HG03342 (cell line): ENCODE results near the gene PDYN.
"Not testable (repeated sequence)": the region's sequence is repeated elsewhere in the genome, so short reads cannot be mapped to it uniquely, and the experiment has no call there.

Source experiments
- ATAC-seq: cut with Tn5 transposase; IDR thresholded peaks from one replicate; pipeline ENCODE4 v1.9.1; 2021; ENCODE audit warnings: mild to moderate bottlenecking, moderate library complexity; ENCODE audit not compliant: unreplicated experiment

PDYN gene

DNA sequence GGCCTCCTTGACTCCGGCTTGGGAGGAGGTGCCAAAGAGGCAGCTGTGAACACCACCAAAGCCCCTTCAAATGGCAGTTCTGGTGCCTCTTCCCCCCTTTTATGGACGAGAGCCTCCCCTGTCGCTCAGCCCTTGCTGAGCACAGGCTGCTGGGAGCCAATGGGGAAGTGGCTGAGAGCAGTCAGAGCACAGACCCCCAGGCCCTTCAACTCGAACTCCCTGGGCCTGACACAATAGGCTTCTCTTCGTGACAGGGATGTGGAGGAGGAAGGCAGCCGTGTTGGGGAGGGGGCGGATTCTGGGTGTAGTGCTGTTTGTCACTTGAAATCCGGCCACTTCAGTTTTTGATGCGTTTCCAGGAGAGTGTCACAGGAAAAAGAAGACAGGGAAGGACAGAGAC is at the start of gene PDYN:
Gene PDYN (minus strand): TSS at position 73 of the 400 bp plus-strand sequence. CDS start 10,974 bp downstream, outside the sequence.
- no peak for ATAC-seq

DNA sequence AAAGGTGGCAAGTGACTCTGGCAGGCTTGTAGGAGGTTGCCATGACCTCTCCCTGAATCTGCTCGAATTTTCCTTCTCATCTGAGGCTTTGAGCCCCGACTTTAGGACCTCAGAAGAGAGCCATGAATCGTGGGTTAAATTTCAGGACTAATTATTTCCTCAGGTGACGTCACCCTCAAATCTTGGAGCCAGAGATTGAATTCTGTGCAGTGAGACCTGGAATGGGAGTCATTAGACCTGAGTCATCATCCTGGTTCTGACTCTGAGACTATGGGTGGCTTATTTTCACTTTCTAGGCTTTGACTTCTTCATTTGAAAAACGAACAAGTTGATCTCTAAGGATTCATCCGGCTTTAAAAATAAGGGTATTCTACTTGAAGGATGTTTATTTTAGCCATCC is 48.5 kb upstream of the PDYN start:
- no peak for ATAC-seq

DNA sequence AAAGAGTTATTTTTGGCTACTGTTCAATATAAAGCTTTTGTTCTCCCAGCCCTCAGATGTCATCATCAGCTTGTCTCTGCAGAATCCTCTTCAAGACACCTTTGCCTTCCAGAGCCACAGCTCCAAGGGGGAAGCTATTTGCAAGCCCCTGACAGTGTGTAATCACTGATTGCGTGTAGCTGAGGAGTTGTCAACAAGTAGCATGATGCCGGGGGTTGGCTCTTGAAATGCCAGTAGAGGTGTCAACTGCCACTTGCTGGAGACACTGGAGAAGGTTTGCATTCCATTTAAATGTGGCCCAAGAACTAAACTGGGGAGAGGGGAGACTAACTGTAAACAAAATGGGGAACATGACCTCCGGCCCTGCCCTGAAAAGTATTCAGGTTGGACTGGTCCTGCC is 44.3 kb upstream of the PDYN start:
- no peak for ATAC-seq

DNA sequence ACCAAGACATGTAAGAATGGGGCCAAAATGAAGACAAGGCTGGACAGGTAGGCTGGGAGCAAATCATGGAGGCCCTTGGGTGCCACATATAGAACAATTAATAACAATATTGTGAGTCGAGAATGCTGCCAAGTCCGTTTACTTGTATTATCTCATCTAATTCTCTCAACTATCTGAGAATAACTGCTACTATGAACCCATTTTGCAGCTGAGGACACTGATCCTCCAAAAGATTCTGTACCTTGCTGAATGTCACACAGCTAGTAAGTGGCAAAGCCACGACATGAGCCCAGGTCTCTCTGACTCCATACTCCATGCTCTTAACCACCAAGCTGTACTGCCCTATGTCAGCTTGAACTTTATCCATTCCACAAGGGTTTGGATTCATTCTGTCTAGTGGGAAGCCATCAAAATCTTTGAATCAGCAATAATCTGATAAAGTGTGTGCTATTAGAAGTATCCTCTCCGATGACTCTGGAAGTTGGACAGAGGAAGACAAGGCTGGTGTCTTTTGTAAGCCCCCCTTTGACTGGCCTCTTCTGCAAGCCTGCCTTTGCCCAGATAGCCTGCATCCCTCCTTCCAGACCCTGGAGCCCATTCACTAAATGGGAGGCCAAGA is 43.5 kb upstream of the PDYN start:
- ATAC-seq = no peak

DNA sequence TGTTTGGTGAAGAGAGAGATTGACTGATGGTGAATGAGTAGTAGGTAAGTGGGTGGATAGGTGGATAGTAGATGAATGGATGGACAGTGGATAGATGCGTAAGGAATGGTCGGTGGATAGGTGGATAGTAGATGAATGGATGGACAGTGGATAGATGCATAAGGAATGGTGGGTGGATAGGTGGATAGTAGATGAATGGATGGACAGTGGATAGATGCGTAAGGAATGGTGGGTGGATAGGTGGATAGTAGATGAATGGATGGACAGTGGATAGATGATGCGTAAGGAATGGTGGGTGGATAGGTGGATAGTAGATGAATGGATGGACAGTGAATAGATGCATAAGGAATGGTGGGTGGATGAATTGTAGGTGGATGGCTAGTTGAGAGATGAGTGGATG is 42.5 kb upstream of the PDYN start:
- ATAC-seq = not testable (repeated sequence)

DNA sequence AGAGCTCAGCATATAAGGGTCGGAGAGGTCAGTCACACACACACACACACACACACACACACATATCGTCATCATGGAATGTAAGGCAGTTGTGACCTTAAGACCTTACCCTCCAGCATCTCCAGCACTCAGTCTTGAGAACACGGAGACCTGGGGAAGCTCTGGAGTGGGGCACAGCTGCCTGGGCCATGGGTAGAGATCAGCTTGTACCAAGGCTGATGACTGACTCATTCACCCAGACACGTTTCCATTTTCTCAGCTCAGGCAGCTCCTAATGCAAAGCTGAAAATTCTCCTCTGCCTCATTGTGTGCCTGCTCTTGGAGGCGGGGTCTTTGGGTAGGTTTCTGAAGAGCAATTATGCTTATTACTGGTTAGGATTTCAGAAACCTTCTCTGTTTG is 38.3 kb upstream of the PDYN start:
- ATAC-seq = no peak

DNA sequence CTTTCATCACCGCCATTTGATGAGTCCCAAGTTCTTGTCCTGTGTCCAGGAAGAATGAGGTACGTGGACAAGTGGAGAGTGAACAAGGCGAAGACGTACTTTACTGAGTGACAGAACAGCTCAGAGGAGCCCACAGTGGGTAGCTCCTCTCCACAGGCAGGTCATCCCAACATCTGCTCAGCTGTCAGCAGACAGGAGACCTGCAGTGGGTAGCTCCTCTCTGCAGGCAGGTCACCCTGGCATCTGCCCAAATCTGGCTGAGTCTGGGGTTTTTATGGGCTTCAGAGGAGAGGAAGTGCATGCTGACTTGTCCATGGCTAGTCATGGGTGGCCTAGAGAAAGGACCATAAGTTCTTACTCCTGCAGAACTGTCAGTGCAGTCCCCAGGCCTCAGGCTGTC is 32.7 kb upstream of the PDYN start:
- no peak for ATAC-seq

DNA sequence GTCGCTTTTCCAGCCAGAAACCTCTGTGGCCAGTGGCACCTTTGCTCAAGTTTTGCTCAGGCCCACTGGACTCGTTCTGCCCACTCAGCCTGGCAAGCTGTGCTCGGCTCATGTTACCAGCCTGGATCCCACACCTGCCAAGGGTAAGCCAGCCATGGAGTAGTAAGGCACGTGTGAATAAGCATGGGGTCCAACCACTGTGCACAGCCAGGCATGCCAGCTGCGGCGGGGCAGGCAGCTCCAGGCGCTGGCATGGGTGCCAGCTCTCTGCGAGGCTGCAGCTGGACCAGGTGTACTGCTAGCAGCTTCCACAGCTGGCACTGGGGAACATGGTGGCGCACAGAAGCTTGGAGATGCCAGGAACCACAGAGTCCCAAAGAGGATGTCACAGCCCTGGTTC is 32.1 kb upstream of the PDYN start:
- no peak for ATAC-seq

DNA sequence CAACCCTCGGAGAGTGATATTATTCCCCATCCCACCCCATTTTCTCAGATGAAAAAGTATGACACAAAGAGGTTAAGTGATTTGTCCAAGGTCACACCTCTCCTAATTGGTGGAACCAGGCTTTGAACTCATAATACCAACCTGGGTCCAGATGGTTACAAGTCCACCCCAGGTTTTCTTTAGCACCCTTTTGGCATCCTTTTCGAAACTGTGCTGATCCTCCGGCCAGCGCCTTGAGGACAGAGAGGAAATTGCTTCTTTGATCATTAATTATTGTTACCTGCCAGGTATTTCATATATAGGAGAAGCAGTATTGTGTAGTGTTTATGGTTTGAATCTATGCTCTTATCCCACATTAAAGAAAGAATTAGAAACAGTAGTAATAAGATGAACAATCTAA is 29.3 kb upstream of the PDYN start:
- no peak for ATAC-seq

DNA sequence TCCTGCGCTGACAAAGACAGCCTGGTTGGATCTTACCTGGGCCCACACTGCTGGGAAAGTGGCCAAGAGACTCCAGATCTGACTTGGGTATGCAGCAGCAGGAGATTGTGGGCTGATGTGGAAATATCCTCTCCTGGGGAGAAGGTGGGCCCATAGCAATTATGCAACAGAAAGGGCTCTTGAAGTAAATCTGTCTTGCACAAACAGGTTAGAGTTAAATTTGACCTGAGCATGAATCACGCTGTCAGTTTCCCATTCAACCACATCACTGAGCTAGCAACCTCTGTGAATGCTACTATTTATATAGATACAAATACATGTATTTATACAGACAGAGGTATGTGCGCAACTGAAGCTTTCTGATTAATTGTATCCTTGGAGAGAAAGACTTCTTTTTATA is 28.3 kb upstream of the PDYN start:
- ATAC-seq = no peak

DNA sequence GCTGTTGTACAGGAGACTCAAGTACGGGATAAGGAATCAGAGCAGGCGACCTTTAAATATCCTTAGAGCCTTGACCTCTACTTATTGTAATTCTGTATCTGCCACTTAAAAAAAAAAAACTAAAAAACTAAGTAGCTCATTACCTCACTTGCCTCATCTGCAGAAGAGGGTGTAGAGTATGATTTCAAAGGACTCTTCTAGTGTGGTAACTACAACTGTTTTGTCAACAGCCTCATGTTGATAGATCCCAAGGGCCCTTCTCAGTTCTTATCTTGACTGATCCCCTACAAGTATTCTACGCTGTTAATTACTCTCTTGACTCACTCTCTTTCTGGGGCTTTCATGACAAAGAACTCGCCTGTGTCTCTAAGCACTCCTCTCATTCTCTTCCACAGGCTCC is 16.7 kb upstream of the PDYN start:
- no peak for ATAC-seq

DNA sequence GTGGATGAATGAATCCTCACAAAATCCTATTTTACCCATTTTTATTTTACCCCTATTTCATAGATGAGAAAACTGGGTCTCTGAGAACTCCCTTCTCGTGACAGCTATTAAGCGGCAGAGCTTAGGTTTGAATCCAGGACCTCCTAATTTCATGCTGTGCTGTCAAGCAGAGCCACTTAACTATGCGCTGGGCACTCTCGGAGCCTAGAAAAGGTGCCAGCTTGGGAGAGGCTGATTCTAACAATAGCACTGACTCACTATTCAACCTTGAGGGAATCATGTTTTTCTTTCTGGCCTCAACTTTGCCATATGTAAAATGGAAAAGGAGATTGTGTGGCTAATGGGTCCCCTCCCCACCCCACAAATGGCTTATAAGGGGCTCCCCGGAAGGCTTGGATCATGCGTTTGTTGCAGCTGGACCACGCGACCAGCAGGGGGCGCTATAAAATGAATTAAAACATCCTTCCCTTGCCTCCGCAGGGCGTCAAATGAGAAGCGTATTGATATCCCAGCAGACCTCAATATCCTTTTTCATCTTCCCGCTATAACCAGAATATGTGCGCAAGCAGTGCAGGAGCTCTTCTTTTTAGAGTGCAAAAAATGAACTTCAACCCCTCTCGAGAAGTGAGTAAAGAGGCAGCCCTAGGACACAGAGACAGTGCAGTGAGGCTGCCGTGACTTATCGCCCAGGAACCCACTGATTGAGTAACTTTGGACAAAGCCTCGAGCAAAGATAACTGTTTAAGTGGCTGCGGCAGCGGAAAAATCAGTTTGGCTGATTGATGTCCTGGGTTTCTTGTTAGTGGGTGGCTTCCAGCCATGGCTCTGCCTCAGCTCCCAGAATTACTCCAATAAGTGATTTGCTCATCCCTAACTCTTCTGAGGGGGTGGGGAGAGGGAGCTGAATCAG is 12.8 kb upstream of the PDYN start:
- no peak for ATAC-seq

DNA sequence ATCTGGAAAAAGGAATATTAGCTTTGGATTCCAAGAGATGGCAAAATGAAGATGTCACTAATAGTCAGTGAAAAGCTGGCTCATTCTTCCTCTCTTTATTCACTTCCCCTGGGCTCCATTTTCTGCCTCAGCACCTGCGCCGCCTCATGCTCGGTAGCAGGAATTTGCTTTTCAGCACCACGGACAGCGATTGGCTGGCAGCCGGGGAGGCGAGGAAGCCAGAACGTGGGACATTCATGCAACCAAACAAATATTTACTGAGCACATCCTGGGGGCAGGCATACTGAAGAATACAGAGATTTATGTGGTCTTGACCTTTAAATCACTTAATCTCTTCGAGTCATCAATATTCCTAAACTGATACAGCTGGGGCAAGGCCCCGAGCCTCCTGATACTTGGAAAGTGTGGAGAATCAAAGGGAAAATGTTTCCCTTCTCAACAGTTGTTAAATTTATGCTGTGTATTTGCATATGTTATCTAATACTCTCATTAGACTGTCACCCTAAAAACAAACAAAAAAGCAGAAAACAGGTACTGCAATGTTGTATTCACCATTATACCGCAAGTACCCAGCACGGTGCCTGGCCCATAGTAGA is 12.1 kb upstream of the PDYN start:
- no peak for ATAC-seq

DNA sequence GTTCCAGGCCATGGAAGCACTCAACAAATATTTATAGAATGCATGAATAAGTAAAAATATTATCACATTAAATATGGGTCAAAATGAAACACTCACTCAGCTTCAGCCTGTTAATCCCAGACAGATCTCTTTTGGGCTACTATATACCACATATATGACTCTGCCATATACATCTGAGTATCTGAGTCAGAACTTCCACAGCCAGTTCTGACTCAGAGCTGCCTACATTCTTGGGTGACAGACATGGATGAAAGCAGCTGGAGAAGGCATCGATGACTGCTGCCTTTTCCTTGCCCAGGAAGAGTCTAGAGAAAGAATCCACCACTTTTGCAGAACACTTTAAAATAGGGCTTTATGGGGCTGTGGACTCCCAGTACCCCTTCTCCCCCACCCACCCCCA is 11.5 kb upstream of the PDYN start:
- no peak for ATAC-seq

DNA sequence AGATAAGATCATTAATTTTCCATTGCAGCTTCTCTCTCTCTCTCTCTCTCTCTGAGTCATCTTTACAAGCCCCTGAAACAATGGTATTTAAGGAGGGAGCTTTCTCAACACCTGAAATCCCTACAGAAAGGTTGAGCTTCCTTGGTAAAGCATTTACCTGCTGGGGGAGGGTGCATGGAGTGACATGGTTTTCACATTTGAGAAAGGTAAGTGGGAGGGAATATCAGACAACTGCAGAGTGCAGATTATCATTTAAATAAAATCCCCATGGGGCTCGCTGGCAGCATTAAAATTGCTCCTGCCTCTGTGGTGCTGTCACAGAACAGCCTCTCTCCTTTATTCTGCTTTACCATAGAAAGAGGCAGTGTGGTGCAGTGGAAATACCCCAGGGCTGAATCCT is 10.3 kb upstream of the PDYN start:
- no peak for ATAC-seq

DNA sequence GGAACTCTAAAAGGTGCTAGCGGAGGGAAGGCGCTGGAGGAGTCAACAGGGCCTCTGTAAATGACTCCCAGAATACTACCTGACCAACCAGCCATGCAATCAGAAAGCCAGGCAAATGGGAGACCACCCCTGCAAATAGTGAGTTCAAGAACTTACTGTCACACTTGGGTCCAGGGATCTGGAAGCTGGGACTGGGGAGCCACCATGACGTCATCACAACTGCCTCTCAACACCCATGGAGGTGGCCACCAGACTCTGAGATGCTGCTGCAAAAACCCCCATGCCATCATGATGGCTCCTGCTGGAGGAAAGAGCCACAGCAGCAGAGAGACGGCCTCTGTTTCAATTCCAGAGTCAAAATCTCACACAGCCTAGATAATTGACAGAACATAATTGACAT is 8.5 kb upstream of the PDYN start:
- ATAC-seq = no peak

DNA sequence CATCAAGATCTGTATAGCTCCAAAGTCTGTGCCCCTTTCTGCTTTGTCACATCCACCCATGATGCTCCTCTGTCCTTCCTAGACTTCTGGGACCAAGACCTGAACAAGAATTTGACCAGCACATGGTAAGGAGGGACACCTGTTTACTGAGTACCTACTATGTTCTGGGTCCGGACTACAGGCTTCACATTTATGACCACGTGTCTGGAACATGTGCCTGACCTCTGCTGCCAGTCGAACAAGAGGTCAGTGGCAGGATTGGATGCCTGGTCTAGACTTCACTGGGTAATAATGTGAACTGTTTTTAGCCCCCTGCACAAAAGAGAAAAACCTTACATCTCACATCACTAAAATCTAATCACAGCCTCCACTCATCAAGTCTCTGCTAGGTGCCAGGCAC is 7.3 kb upstream of the PDYN start:
- ATAC-seq = no peak

DNA sequence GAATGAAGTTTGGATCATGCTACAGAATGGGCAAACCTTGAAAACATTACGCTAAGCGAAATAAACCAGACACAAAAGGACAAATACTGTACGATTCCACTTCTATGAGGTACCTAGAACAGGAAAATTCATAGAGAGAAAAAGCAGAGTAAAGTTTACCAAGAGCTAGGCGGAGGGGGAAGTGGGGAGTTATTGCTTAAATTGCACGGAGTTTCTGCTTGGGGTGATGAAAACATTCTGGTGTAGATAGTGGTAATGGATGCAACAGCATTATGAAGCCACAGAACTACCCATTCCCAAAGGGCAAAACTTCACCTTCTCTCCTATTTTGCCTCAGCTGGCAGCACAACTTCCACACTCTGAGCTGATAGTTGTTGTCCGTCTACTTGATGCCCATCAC is 6.4 kb upstream of the PDYN start:
- no peak for ATAC-seq

DNA sequence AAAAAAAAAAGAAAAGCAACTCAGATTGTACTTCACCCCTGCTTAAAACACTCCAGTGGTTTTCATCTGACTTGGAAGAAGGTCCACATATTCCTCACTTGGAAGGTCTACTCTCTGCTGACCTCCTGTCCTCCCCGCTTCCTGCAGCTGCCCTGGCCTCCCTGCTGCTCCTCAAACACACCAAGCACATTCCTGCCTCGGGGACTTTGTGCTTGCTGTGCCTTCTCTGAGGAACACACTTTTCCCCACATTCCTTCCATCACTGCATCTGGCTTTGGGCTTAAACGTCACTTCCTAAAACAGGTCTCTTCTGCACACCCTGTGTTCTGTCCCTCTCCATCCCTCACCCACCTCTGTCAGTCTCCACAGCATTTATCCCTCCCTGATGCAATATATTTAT is 4.9 kb upstream of the PDYN start:
- no peak for ATAC-seq

DNA sequence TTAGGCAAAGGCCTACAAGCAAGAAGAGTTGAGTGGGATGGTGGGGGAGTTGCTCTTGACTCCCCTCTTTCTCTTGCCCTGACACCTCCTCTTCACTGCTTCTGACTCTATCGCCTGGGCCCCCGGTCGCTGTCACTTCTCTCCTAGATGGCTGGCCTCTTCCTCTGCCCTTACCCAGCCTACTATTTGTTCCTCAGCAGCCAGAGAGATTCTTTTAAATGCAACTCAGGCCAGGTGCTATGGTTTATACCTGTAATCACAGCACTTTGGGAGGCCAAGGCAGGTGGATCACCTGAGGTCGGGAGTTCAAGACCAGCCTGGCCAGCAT is 4.3 kb upstream of the PDYN start:
- no peak for ATAC-seq

DNA sequence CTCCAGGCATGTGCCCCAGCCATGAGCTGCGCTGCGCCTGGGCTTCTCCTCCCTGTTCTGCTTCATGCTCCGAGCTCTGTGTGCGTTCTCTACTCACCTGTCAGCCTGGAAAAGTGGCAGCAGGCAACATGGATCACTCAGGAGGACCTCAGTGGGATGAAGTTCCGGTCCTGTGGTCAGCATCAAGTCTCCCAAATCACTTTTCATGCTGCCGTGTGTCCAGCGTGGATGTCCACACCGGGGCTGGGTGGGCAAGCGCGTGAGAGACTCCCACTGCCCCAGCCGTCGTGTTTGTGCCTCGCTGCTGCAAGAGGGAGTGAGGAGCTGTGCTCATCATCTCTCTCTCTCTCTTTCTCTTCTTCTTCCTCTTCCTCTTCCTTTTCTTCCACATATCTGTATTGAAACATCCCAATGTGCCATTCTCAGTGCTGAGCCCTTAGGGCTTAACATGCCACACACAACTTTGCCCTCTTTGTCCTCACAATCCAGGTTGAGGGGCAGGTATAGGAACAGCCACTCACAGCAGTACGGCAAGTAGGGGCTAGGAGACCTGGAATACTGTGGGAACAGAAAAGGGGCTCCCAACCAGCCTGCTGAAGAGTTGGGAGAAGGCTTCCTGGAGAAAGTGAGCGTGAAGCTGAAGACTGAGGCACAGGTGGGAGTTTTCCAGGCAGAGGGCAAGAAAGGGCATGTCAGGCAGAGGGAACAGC is 3.8 kb upstream of the PDYN start:
- ATAC-seq = no peak
